ENCODE measurements around the gene MAGEE1. TPM values are rescaled to one million over a fixed set of nuclear protein-coding genes. Genes with fewer than 3 reads are reported as not detected.
A peak's percentile ranks its signal among the peaks of the same experiment; 100 is the strongest.

MAGEE1 gene
- total RNA-seq, 1 donor from 2014 or later = 3.6 TPM

GRCh38 chrX:76420237-76420636, 7.3 kb upstream of the MAGEE1 start:
- H3K27ac ChIP-seq = no peak overlapping the region
- H3K4me3 ChIP-seq = no peak overlapping the region
- no peak overlapping the region for H3K9ac ChIP-seq
- Mint-ChIP-seq H3K36me3 (no peaks in the 10 kb centered on the region), H3K27me3 (ENCODE audit: insufficient read depth, low read depth) (no peaks in the 10 kb centered on the region), H3K27ac (no peak overlapping the region), H3K4me3 (no peak overlapping the region), H3K4me1 (no peaks in the 10 kb centered on the region), H3K9me3 (peaks cover 3% of the 10 kb centered on the region)
- TF ChIP-seq EZH2 (IDR thresholded peaks at IDR 0.05) (no peak), CTCF (IDR thresholded peaks at IDR 0.05) (no peak), EZH2phosphoT487 (IDR thresholded peaks at IDR 0.05) (no peak)
- H3K79me2 ChIP-seq (ENCODE audit: low read depth) = no peaks in the 10 kb centered on the region
- no peak overlapping the region for H3K4me2 ChIP-seq
- no peak for DNase-seq (ENCODE audit: low spot score)
- H2AFZ ChIP-seq (replicated peaks) = no peak overlapping the region
- H3K4me1 ChIP-seq = no peaks in the 10 kb centered on the region
- no peaks in the 10 kb centered on the region for H3K27me3 ChIP-seq
- H4K20me1 ChIP-seq (ENCODE audit: low read depth) = no peaks in the 10 kb centered on the region
- H3F3A ChIP-seq (ENCODE audit: low read depth) = no peaks in the 10 kb centered on the region
- no peaks in the 10 kb centered on the region for H3K36me3 ChIP-seq
- H3K9me3 ChIP-seq (ENCODE audit: low read depth) = no peaks in the 10 kb centered on the region

DNA sequence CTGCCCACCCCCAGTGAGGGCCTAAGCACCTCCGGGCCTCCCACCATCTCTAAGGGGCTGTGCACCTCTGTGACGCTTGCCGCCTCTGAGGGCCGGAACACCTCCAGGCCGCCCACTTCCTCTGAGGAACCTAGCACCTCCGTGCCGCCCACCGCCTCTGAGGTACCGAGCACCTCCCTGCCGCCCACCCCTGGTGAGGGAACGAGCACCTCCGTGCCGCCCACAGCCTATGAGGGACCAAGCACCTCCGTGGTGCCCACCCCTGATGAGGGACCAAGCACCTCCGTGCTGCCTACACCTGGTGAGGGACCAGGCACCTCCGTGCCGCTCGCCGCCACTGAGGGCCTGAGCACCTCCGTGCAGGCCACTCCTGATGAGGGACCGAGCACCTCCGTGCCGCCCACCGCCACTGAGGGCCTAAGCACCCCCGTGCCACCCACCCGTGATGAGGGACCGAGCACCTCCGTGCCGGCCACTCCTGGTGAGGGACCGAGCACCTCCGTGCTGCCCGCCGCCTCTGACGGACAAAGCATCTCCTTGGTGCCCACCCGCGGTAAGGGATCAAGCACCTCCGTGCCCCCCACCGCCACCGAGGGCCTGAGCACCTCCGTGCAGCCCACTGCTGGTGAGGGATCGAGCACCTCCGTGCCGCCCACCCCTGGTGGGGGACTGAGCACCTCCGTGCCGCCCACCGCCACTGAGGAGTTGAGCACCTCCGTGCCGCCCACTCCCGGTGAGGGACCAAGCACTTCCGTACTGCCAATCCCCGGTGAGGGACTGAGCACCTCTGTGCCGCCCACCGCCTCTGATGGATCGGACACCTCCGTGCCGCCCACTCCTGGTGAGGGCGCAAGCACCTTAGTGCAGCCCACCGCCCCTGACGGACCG, 977 bp downstream of the MAGEE1 start:
- Histone ChIP-seq H3K9me3 (ENCODE audit: low read depth) (no peaks in the 10 kb centered on the region), H3K9ac (peak overlapping the region; percentile 27), H3F3A (ENCODE audit: low read depth) (no peaks in the 10 kb centered on the region), H3K4me2 (peak overlapping the region; percentile 79), H2AFZ (replicated peaks) (peak overlapping the region; percentile 76), H3K36me3 (no peaks in the 10 kb centered on the region), H3K27ac (no peak overlapping the region), H3K4me3 (peak overlapping the region; percentile 65), H3K79me2 (ENCODE audit: low read depth) (no peaks in the 10 kb centered on the region), H4K20me1 (ENCODE audit: low read depth) (no peaks in the 10 kb centered on the region), H3K27me3 (no peaks in the 10 kb centered on the region), H3K4me1 (peaks cover 4% of the 10 kb centered on the region)
- peaks cover 5% of the 10 kb centered on the region for H3K9me3 Mint-ChIP-seq
- peak; percentile 10 for DNase-seq (ENCODE audit: low spot score)
- H3K27me3 Mint-ChIP-seq (ENCODE audit: insufficient read depth, low read depth) = no peaks in the 10 kb centered on the region
- H3K27ac Mint-ChIP-seq = no peak overlapping the region
- peak overlapping the region; percentile 89 for H3K4me3 Mint-ChIP-seq
- H3K36me3 Mint-ChIP-seq = peaks cover 6% of the 10 kb centered on the region
- H3K4me1 Mint-ChIP-seq = no peaks in the 10 kb centered on the region
- no peak for TF ChIP-seq CTCF (IDR thresholded peaks at IDR 0.05)
- TF ChIP-seq EZH2phosphoT487 (IDR thresholded peaks at IDR 0.05) = no peak
- TF ChIP-seq EZH2 (IDR thresholded peaks at IDR 0.05) = no peak

- Histone ChIP-seq H3K9me3 (ENCODE audit: low read depth) (peaks cover 3% of the 10 kb centered on the region), H3K27ac (no peak overlapping the region), H3K36me3 (no peaks in the 10 kb centered on the region), H3K4me3 (no peak overlapping the region), H3K4me1 (peaks cover 10% of the 10 kb centered on the region), H2AFZ (replicated peaks) (no peak overlapping the region), H4K20me1 (ENCODE audit: low read depth) (no peaks in the 10 kb centered on the region), H3K9ac (no peak overlapping the region), H3F3A (ENCODE audit: low read depth) (no peaks in the 10 kb centered on the region), H3K79me2 (ENCODE audit: low read depth) (no peaks in the 10 kb centered on the region), H3K4me2 (no peak overlapping the region), H3K27me3 (no peaks in the 10 kb centered on the region)
- no peak overlapping the region for H3K27ac Mint-ChIP-seq
- no peaks in the 10 kb centered on the region for H3K27me3 Mint-ChIP-seq (ENCODE audit: insufficient read depth, low read depth)
- H3K9me3 Mint-ChIP-seq = peaks cover 5% of the 10 kb centered on the region
- peak; percentile 10 for DNase-seq (ENCODE audit: low spot score)
- peaks cover 6% of the 10 kb centered on the region for H3K36me3 Mint-ChIP-seq
- TF ChIP-seq CTCF (IDR thresholded peaks at IDR 0.05) (no peak), EZH2 (IDR thresholded peaks at IDR 0.05) (no peak), EZH2phosphoT487 (IDR thresholded peaks at IDR 0.05) (no peak)
- no peaks in the 10 kb centered on the region for H3K4me1 Mint-ChIP-seq
- no peak overlapping the region for H3K4me3 Mint-ChIP-seq
Observed at GRCh38 chrX:76433219-76433618, 5.7 kb downstream of the MAGEE1 start.

Measured in neural progenitor cell (in vitro differentiated cells).